Esophagus squamous epithelium (tissue), 5 donors: ENCODE data around the gene CYB5A. TPM values are rescaled to one million over a fixed set of nuclear protein-coding genes. Genes with fewer than 3 reads are reported as not detected.
A peak's percentile ranks its signal among the peaks of the same experiment; 100 is the strongest.

Source experiments
- DNase-seq: peaks from one replicate; lab custom pipeline; 2025; lab: John Stamatoyannopoulos, UW
- H3K27ac ChIP-seq, 4 donors: fragments of 200-600 bp; sonication (generic); one replicate each; pipeline ENCODE4 v1.5.1; 2016 to 2019; ENCODE audit warnings: mild to moderate bottlenecking in 1 of 4
- H3K27me3 ChIP-seq, 4 donors: fragments of 200-600 bp; sonication (generic); 1 replicate in 3 of 4; 2 replicates in 1 of 4; pipeline versions ENCODE4 v1.5.1 to v1.6.0; 2017 to 2021; ENCODE audit warnings: antibody characterized with exemption in 1 of 4
- H3K36me3 ChIP-seq, 3 donors: fragments of 200-600 bp; sonication (generic); one replicate each; pipeline ENCODE4 v1.5.1; 2016 to 2019
- H3K4me1 ChIP-seq, 3 donors: fragments of 200-600 bp; sonication (generic); one replicate each; pipeline ENCODE4 v1.5.1; 2017 to 2019
- H3K4me3 ChIP-seq, 4 donors: fragments of 200-600 bp; sonication (generic); 1 replicate in 3 of 4; 2 replicates in 1 of 4; pipeline ENCODE4 v1.5.1; 2016 to 2019; ENCODE audit warnings: mild to moderate bottlenecking in 2 of 4, moderate library complexity in 1 of 4
- H3K9me3 ChIP-seq, 3 donors: fragments of 200-600 bp; sonication (generic); one replicate each; pipeline ENCODE4 v1.5.1; 2016 to 2019
- POLR2A ChIP-seq, 4 donors: fragments of 450-650 bp; IDR thresholded peaks; one replicate each; pipeline ENCODE4 v1.6.1; 2017; ENCODE audit warnings: antibody characterized with exemption in 4 of 4, mild to moderate bottlenecking in 4 of 4, moderate library complexity in 3 of 4
- WGBS, 2 donors: methylation state at CpG; one replicate each; pipeline ENCODE4 v1.1.5; 2018; 5-methylcytosine and 5-hydroxymethylcytosine counted together
- intact Hi-C: fragments of 100-400 bp; cut with DNase I; formaldehyde crosslinking; loops from one replicate; pipeline ENCODE4 v1.15.0; 2022
- total RNA-seq, 4 donors: library from RNA; depleted of rRNA; stranded (reverse); fragments of >200 nt; gene quantifications; one replicate each; pipeline ENCODE4 v1.1.0, GENCODE V29; 2016
- TF ChIP-seq, protein P1 (sequence below), 6 experiments: fragments of 450-650 bp in 4 of 6; fragments of 200-600 bp in 2 of 6; sonication (generic) in 2 of 6; IDR thresholded peaks; one replicate each; pipeline ENCODE4 v1.5.1; 2016 to 2019; ENCODE audit warnings: antibody characterized with exemption in 6 of 6, mild to moderate bottlenecking in 4 of 6, moderate library complexity in 4 of 6
- donor health status: DM: yes; HTN: yes; CAD: no.

CYB5A gene
- total RNA-seq, 4 donors from 2014 or later = 75.2 to 115 (median 90.3) TPM

DNA sequence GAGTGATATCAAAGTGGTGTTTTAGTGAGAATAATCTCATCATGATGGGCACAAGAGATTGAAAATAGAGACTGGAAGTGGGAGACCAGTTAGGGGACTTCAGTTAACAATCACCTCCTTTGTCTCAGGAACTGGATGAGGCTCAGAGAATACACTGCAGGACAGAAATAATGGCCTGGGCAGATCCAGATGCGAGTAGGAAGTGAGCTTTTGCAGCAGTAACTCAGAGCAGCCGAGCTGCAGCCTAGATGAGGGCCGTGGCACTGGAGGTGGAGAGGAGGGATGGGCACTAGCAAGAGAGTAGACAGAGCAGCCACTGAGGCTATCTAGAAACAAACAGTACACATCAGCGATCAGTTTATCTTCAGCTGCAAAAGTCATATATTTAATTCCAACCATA is 48.6 kb downstream of the CYB5A start:
- 74 to 75% methylated on average over 4 of the region's 4 CpGs for WGBS, 2 donors
- Histone ChIP-seq H3K27ac (no peak overlapping the region), H3K4me3 (no peak overlapping the region)

DNA sequence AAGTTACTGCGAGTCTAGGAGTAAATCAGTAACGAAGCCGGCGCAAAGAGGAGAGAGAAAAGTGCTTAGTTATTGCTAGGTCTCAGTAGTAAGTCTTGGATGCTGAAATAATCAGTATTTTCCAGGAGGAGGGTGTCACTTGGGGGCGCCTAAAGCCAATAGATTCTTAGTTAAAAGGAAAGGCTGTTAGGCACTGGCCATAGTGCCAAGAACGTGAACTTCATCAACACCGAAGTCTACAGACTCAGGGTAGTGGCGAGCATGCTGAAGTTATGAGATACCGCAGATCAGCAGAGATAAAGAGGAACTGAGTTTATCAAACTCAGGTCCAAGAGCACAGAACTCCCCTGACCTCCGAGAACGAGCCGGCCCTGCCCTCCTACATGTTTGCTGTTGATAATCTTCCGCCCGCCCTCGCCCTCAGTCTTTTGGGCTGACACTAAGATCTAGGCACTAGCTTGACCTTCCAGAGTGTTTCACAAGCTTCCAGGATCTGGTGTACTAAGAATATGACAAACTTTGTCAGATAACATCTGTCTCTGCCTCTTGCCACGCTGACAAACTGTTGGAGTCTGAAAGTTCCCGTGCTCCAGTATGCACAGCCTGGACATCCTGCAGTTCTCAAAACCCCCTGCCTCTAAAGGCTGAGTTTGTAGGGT is 49.2 kb downstream of the CYB5A start:
- Histone ChIP-seq H3K4me3 (no peak overlapping the region), H3K4me1 (no peaks in the 10 kb centered on the region), H3K27me3 (no peaks in the 10 kb centered on the region), H3K9me3 (no peaks in the 10 kb centered on the region), H3K36me3 (no peaks in the 10 kb centered on the region), H3K27ac (no peak overlapping the region)
- TF ChIP-seq, protein P1, sequence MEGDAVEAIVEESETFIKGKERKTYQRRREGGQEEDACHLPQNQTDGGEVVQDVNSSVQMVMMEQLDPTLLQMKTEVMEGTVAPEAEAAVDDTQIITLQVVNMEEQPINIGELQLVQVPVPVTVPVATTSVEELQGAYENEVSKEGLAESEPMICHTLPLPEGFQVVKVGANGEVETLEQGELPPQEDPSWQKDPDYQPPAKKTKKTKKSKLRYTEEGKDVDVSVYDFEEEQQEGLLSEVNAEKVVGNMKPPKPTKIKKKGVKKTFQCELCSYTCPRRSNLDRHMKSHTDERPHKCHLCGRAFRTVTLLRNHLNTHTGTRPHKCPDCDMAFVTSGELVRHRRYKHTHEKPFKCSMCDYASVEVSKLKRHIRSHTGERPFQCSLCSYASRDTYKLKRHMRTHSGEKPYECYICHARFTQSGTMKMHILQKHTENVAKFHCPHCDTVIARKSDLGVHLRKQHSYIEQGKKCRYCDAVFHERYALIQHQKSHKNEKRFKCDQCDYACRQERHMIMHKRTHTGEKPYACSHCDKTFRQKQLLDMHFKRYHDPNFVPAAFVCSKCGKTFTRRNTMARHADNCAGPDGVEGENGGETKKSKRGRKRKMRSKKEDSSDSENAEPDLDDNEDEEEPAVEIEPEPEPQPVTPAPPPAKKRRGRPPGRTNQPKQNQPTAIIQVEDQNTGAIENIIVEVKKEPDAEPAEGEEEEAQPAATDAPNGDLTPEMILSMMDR (IDR thresholded peaks at IDR 0.05) = peak in 1 of 6 experiments; percentile 14
- TF ChIP-seq POLR2A (IDR thresholded peaks at IDR 0.05) = no peak
- 73 to 87% methylated on average over 15 of the region's 17 CpGs for WGBS, 2 donors
- intact Hi-C loops = no loop called here
- DNase-seq = no peak

More for the DNA sequence above, 48.6 kb downstream of the CYB5A start:
- Histone ChIP-seq H3K9me3 (no peaks in the 10 kb centered on the region), H3K27me3 (no peaks in the 10 kb centered on the region), H3K4me1 (no peaks in the 10 kb centered on the region), H3K36me3 (no peaks in the 10 kb centered on the region)
- intact Hi-C loops = no loop called here
- no peak for DNase-seq
- TF ChIP-seq, protein P1 (IDR thresholded peaks at IDR 0.05) = no peak

DNA sequence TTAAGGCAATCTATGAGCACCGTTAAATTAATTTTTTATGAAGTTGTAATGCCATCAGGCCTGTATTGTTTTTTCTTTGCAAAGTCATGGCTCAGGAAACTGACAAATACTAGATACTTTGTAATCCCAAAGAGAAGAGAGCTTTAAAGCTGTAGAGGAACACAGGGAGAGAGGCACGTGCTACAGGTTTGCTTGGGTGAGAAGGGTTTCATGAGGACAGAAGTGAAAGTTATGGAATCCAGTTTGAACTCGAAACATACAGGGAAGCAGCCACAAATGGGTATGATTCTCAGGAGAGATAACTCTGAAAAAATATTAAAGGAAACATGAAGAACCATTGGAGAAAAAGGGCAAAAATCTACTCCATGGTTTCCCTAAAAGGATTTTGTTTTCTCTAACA is 49.8 kb downstream of the CYB5A start:
- H3K27ac ChIP-seq = no peak overlapping the region

DNA sequence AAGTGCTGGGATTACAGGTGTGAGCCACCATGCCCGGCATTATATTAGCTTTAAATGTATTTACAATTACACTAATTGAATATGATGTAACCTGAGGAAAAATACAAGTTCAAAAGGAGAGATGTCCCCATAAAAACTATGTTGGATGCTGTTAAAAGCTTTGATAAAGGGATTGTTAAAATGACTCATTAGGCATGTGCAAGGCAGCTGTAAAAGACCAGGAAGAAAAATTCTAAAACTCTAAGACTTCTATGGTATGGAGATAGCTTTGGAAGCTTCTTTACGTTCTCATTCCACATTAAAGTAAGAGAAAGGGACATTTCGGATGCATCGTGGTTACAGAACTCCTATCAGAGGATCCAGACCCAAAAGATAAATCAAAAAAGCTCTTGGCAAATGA is 50.3 kb downstream of the CYB5A start:
- no peak for TF ChIP-seq POLR2A (IDR thresholded peaks at IDR 0.05)
- TF ChIP-seq, protein P1 (IDR thresholded peaks at IDR 0.05) = no peak
- H3K9me3 ChIP-seq = no peaks in the 10 kb centered on the region
- H3K27me3 ChIP-seq = no peaks in the 10 kb centered on the region
- no peak overlapping the region for H3K4me3 ChIP-seq
- no peaks in the 10 kb centered on the region for H3K36me3 ChIP-seq
- intact Hi-C loops = no loop called here
- no peak overlapping the region for H3K27ac ChIP-seq
- WGBS, 2 donors = 83% methylated on average over 4 of the region's 4 CpGs
- no peaks in the 10 kb centered on the region for H3K4me1 ChIP-seq
- no peak for DNase-seq

More for the DNA sequence above, 49.8 kb downstream of the CYB5A start:
- TF ChIP-seq, protein P1 (IDR thresholded peaks at IDR 0.05) = no peak
- no peak for TF ChIP-seq POLR2A (IDR thresholded peaks at IDR 0.05)
- no peaks in the 10 kb centered on the region for H3K27me3 ChIP-seq
- intact Hi-C loops = no loop called here
- H3K4me3 ChIP-seq = no peak overlapping the region
- no peaks in the 10 kb centered on the region for H3K36me3 ChIP-seq
- H3K9me3 ChIP-seq = no peaks in the 10 kb centered on the region
- H3K4me1 ChIP-seq = no peaks in the 10 kb centered on the region
- DNase-seq = no peak
- WGBS, 2 donors = 79 to 86% methylated on average over 3 of the region's 3 CpGs

DNA sequence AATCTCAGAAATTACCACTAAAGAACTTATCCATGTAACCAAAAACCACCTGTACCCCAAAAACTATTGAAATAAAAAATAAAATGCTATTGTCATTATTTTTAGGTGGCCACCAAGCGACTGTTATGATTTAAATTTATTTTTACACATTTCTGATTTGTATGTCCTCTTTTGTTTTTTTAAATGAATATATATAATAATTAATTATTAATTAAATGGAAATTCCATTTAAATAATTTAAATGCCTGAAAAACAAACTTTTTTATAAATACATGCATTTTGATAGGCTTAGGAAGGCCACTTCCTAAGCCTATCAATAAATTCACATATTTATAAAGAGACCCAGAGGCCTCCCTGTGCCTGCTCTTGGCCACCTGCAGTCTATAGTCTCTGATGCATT is 52.2 kb downstream of the CYB5A start:
- Histone ChIP-seq H3K9me3 (no peaks in the 10 kb centered on the region), H3K4me3 (no peak overlapping the region), H3K36me3 (no peaks in the 10 kb centered on the region), H3K27ac (no peak overlapping the region), H3K27me3 (no peaks in the 10 kb centered on the region), H3K4me1 (peaks cover 3 to 14% (median 4%) of the 10 kb centered on the region in 3 donors)
- no peak for DNase-seq
- TF ChIP-seq POLR2A (IDR thresholded peaks at IDR 0.05) = no peak
- TF ChIP-seq, protein P1 (IDR thresholded peaks at IDR 0.05) = no peak
- 73 to 87% methylated on average over 1 of the region's 1 CpG for WGBS, 2 donors
- intact Hi-C loops = no loop called here
